ENCODE measurements around the gene SNX18. TPM values are rescaled to one million over a fixed set of nuclear protein-coding genes. Genes with fewer than 3 reads are reported as not detected.
A peak's percentile ranks its signal among the peaks of the same experiment; 100 is the strongest.
"Not testable (repeated sequence)": the region's sequence is repeated elsewhere in the genome, so short reads cannot be mapped to it uniquely, and the experiment has no call there.

The SNX18 gene
- 10.5 and 12.6 TPM in 2 replicates for total RNA-seq (2014; rRNA removed; shearing (Covaris generic))
- 9.4 and 11.7 TPM in 2 replicates for polyA plus RNA-seq (2014; cell fraction: nucleus; rRNA removed)

GRCh38 chr5:54517512-54518145 is at the start of gene SNX18:
Gene SNX18 (plus strand): TSS chr5:54517759. CDS start chr5:54517953, 194 bp downstream.
- DNase-seq (ENCODE audit: extremely low read depth, low read depth), result peak; percentile 90

GRCh38 chr5:54469622-54470021 is 47.9 kb upstream of the SNX18 start:
- DNase-seq (ENCODE audit: extremely low read depth, low read depth), result no peak

GRCh38 chr5:54470128-54470527 is 47.4 kb upstream of the SNX18 start:
- DNase-seq (ENCODE audit: extremely low read depth, low read depth), result no peak

- DNase-seq (ENCODE audit: extremely low read depth, low read depth), result no peak
Observed at GRCh38 chr5:54470677-54471076, 46.9 kb upstream of the SNX18 start.

GRCh38 chr5:54471398-54471797 is 46.2 kb upstream of the SNX18 start:
- no peak for DNase-seq (ENCODE audit: extremely low read depth, low read depth)

- DNase-seq (ENCODE audit: extremely low read depth, low read depth), result no peak
Observed at GRCh38 chr5:54476682-54477081, 40.9 kb upstream of the SNX18 start.

- no peak for DNase-seq (ENCODE audit: extremely low read depth, low read depth)
Observed at GRCh38 chr5:54477941-54478478, 39.5 kb upstream of the SNX18 start.

GRCh38 chr5:54480296-54480695 is 37.3 kb upstream of the SNX18 start:
- DNase-seq (ENCODE audit: extremely low read depth, low read depth), result no peak

GRCh38 chr5:54484219-54484894 is 33.2 kb upstream of the SNX18 start:
- no peak for DNase-seq (ENCODE audit: extremely low read depth, low read depth)

- not testable (repeated sequence) for DNase-seq (ENCODE audit: extremely low read depth, low read depth)
Observed at GRCh38 chr5:54485659-54486058, 31.9 kb upstream of the SNX18 start.

- not testable (repeated sequence) for DNase-seq (ENCODE audit: extremely low read depth, low read depth)
Observed at GRCh38 chr5:54489648-54489979, 27.9 kb upstream of the SNX18 start.

- DNase-seq (ENCODE audit: extremely low read depth, low read depth), result no peak
Observed at GRCh38 chr5:54491326-54491725, 26.2 kb upstream of the SNX18 start.

GRCh38 chr5:54492178-54492577 is 25.4 kb upstream of the SNX18 start:
- no peak for DNase-seq (ENCODE audit: extremely low read depth, low read depth)

- no peak for DNase-seq (ENCODE audit: extremely low read depth, low read depth)
Observed at GRCh38 chr5:54495027-54495426, 22.5 kb upstream of the SNX18 start.

GRCh38 chr5:54514291-54514690 is 3.3 kb upstream of the SNX18 start:
- no peak for DNase-seq (ENCODE audit: extremely low read depth, low read depth)

GRCh38 chr5:54514841-54515432 is 2.6 kb upstream of the SNX18 start:
- no peak for DNase-seq (ENCODE audit: extremely low read depth, low read depth)

- DNase-seq (ENCODE audit: extremely low read depth, low read depth), result no peak
Observed at GRCh38 chr5:54515634-54516033, 1.9 kb upstream of the SNX18 start.

GRCh38 chr5:54516051-54516655 is 1.4 kb upstream of the SNX18 start:
- no peak for DNase-seq (ENCODE audit: extremely low read depth, low read depth)

GRCh38 chr5:54517174-54517511 is 416 bp upstream of the SNX18 start:
- no peak for DNase-seq (ENCODE audit: extremely low read depth, low read depth)

- no peak for DNase-seq (ENCODE audit: extremely low read depth, low read depth)
Observed at GRCh38 chr5:54518146-54518817, 723 bp downstream of the SNX18 start.
